IgD-negative memory B cell (primary cell): Measurements from ENCODE around the gene DNAH1. TPM values are rescaled to one million over a fixed set of nuclear protein-coding genes. Genes with fewer than 3 reads are reported as not detected.

Experiments
- H3K27ac Mint-ChIP-seq, 3 donors: one replicate each; pipeline ENCODE4 v1.8.0; 2020 to 2022; ENCODE audit warnings: mild to moderate bottlenecking in 3 of 3, mixed read lengths in 3 of 3, moderate library complexity in 1 of 3
- H3K27me3 Mint-ChIP-seq: one replicate; pipeline ENCODE4 v1.8.0; 2021; ENCODE audit warnings: mixed read lengths
- H3K36me3 Mint-ChIP-seq: one replicate; pipeline ENCODE4 v1.8.0; 2020; ENCODE audit warnings: mild to moderate bottlenecking, mixed read lengths
- H3K4me1 Mint-ChIP-seq, 3 donors: one replicate each; pipeline ENCODE4 v1.8.0; 2020 to 2022; ENCODE audit warnings: mixed read lengths in 3 of 3, mild to moderate bottlenecking in 1 of 3
- H3K4me3 Mint-ChIP-seq, 4 donors: one replicate each; pipeline ENCODE4 v1.8.0; 2020 to 2022; ENCODE audit warnings: mild to moderate bottlenecking in 4 of 4, mixed read lengths in 4 of 4, moderate library complexity in 3 of 4
- H3K9me3 Mint-ChIP-seq, 3 donors: one replicate each; pipeline ENCODE4 v1.8.0; 2020 to 2021; ENCODE audit warnings: mixed read lengths in 3 of 3, mild to moderate bottlenecking in 1 of 3
- polyA plus RNA-seq: library from polyadenylated mRNA; unstranded; fragments of 300-500 nt; fragmentation: Illumina TruSeq; gene quantifications from one replicate; pipeline ENCODE4 v1.2.3, GENCODE V29; 2021

DNAH1 gene
- polyA plus RNA-seq, 1 donor from 2014 or later, result 1.1 TPM

GRCh38 chr3:52399593-52399992 is 83.5 kb downstream of the DNAH1 start:
- H3K27ac Mint-ChIP-seq, result peak overlapping the region in 1 of 3 donors; percentile 45
- H3K4me3 Mint-ChIP-seq, result no peak overlapping the region
- no peaks in the 10 kb centered on the region for H3K9me3 Mint-ChIP-seq
- no peaks in the 10 kb centered on the region for H3K4me1 Mint-ChIP-seq
- H3K36me3 Mint-ChIP-seq, result peaks cover 10% of the 10 kb centered on the region
- no peaks in the 10 kb centered on the region for H3K27me3 Mint-ChIP-seq

GRCh38 chr3:52400275-52400793 is 84.2 kb downstream of the DNAH1 start:
- H3K36me3 Mint-ChIP-seq, result peaks cover 9% of the 10 kb centered on the region
- H3K9me3 Mint-ChIP-seq, result no peaks in the 10 kb centered on the region
- no peak overlapping the region for H3K4me3 Mint-ChIP-seq
- peaks cover 0 to 2% (median 0%) of the 10 kb centered on the region in 3 donors for H3K4me1 Mint-ChIP-seq
- no peaks in the 10 kb centered on the region for H3K27me3 Mint-ChIP-seq
- H3K27ac Mint-ChIP-seq, result no peak overlapping the region

- Mint-ChIP-seq H3K4me3 (no peak overlapping the region), H3K27me3 (no peaks in the 10 kb centered on the region), H3K4me1 (peaks cover 0 to 2% (median 0%) of the 10 kb centered on the region in 3 donors), H3K27ac (peak overlapping the region in 1 of 3 donors; percentile 64), H3K36me3 (peaks cover 9% of the 10 kb centered on the region), H3K9me3 (no peaks in the 10 kb centered on the region)
Measured at GRCh38 chr3:52401021-52401420, 84.9 kb downstream of the DNAH1 start.

GRCh38 chr3:52401551-52401950 is 85.4 kb downstream of the DNAH1 start:
- Mint-ChIP-seq H3K4me3 (no peak overlapping the region), H3K27me3 (no peaks in the 10 kb centered on the region), H3K27ac (peak overlapping the region in 1 of 3 donors; percentile 64), H3K4me1 (peaks cover 0 to 2% (median 0%) of the 10 kb centered on the region in 3 donors), H3K9me3 (no peaks in the 10 kb centered on the region), H3K36me3 (peaks cover 7% of the 10 kb centered on the region)

- Mint-ChIP-seq H3K4me1 (peaks cover 0 to 2% (median 0%) of the 10 kb centered on the region in 3 donors), H3K27ac (peak overlapping the region in 1 of 3 donors; percentile 79), H3K9me3 (no peaks in the 10 kb centered on the region), H3K36me3 (peaks cover 7% of the 10 kb centered on the region), H3K27me3 (no peaks in the 10 kb centered on the region), H3K4me3 (no peak overlapping the region)
Measured at GRCh38 chr3:52402101-52402521, 86.0 kb downstream of the DNAH1 start.

GRCh38 chr3:52402706-52403270 is 86.7 kb downstream of the DNAH1 start:
- Mint-ChIP-seq H3K4me1 (peaks cover 0 to 2% (median 0%) of the 10 kb centered on the region in 3 donors), H3K9me3 (no peaks in the 10 kb centered on the region), H3K36me3 (peaks cover 7% of the 10 kb centered on the region), H3K4me3 (no peak overlapping the region), H3K27ac (peak overlapping the region in 2 of 3 donors; percentile 62 to 79), H3K27me3 (no peaks in the 10 kb centered on the region)

GRCh38 chr3:52403271-52403841 is 87.2 kb downstream of the DNAH1 start:
- Mint-ChIP-seq H3K27ac (no peak overlapping the region), H3K36me3 (peaks cover 7% of the 10 kb centered on the region), H3K9me3 (no peaks in the 10 kb centered on the region), H3K4me3 (no peak overlapping the region), H3K27me3 (no peaks in the 10 kb centered on the region), H3K4me1 (peaks cover 4% of the 10 kb centered on the region in 3 donors)

- Mint-ChIP-seq H3K27ac (peak overlapping the region in 1 of 3 donors; percentile 42), H3K27me3 (no peaks in the 10 kb centered on the region), H3K4me3 (no peak overlapping the region), H3K4me1 (peaks cover 9 to 10% (median 10%) of the 10 kb centered on the region in 3 donors), H3K36me3 (peaks cover 9% of the 10 kb centered on the region), H3K9me3 (no peaks in the 10 kb centered on the region)
Measured at GRCh38 chr3:52403955-52404354, 87.8 kb downstream of the DNAH1 start.

GRCh38 chr3:52404391-52404790 is 88.3 kb downstream of the DNAH1 start:
- peaks cover 9% of the 10 kb centered on the region for H3K36me3 Mint-ChIP-seq

GRCh38 chr3:52405066-52405465 is 88.9 kb downstream of the DNAH1 start:
- no peaks in the 10 kb centered on the region for H3K27me3 Mint-ChIP-seq
- peak overlapping the region in 1 of 4 donors; percentile 62 for H3K4me3 Mint-ChIP-seq
- no peaks in the 10 kb centered on the region for H3K9me3 Mint-ChIP-seq
- peaks cover 9% of the 10 kb centered on the region for H3K36me3 Mint-ChIP-seq
- H3K4me1 Mint-ChIP-seq, result peaks cover 12 to 13% (median 12%) of the 10 kb centered on the region in 3 donors
- H3K27ac Mint-ChIP-seq, result peak overlapping the region in 1 of 3 donors; percentile 71

More at GRCh38 chr3:52404391-52404790, 88.3 kb downstream of the DNAH1 start:
- Mint-ChIP-seq H3K4me3 (peak overlapping the region in 1 of 4 donors; percentile 62), H3K27me3 (no peaks in the 10 kb centered on the region), H3K4me1 (peaks cover 12 to 13% (median 12%) of the 10 kb centered on the region in 3 donors), H3K9me3 (no peaks in the 10 kb centered on the region), H3K27ac (peak overlapping the region in 1 of 3 donors; percentile 42)

GRCh38 chr3:52405601-52406110 is 89.5 kb downstream of the DNAH1 start:
- Mint-ChIP-seq H3K4me3 (no peak overlapping the region), H3K27ac (peak overlapping the region in 2 of 3 donors; percentile 71 to 74), H3K27me3 (no peaks in the 10 kb centered on the region), H3K4me1 (peaks cover 12 to 13% (median 12%) of the 10 kb centered on the region in 3 donors), H3K36me3 (peaks cover 9% of the 10 kb centered on the region), H3K9me3 (no peaks in the 10 kb centered on the region)

GRCh38 chr3:52406231-52406661 is 90.1 kb downstream of the DNAH1 start:
- Mint-ChIP-seq H3K27me3 (no peaks in the 10 kb centered on the region), H3K27ac (peak overlapping the region in 1 of 3 donors; percentile 74), H3K4me3 (no peak overlapping the region), H3K36me3 (peaks cover 9% of the 10 kb centered on the region), H3K9me3 (no peaks in the 10 kb centered on the region), H3K4me1 (peaks cover 17% of the 10 kb centered on the region in 3 donors)

- Mint-ChIP-seq H3K36me3 (peaks cover 9% of the 10 kb centered on the region), H3K4me3 (peak overlapping the region in 2 of 4 donors; percentile 14 to 90), H3K9me3 (no peaks in the 10 kb centered on the region)
Measured at GRCh38 chr3:52406791-52407510, 90.8 kb downstream of the DNAH1 start.

GRCh38 chr3:52407779-52408178 is 91.7 kb downstream of the DNAH1 start:
- Mint-ChIP-seq H3K9me3 (no peaks in the 10 kb centered on the region), H3K27ac (peak overlapping the region in 2 of 3 donors; percentile 39 to 92), H3K36me3 (peaks cover 9% of the 10 kb centered on the region), H3K4me3 (peak overlapping the region in 3 of 4 donors; percentile 18 to 90 (median 68)), H3K27me3 (no peaks in the 10 kb centered on the region), H3K4me1 (peaks cover 26 to 32% (median 31%) of the 10 kb centered on the region in 3 donors)

More at GRCh38 chr3:52406791-52407510, 90.8 kb downstream of the DNAH1 start:
- Mint-ChIP-seq H3K27ac (peak overlapping the region in 1 of 3 donors; percentile 74), H3K27me3 (no peaks in the 10 kb centered on the region), H3K4me1 (peaks cover 23 to 24% (median 24%) of the 10 kb centered on the region in 3 donors)

GRCh38 chr3:52408466-52408865 is 92.3 kb downstream of the DNAH1 start:
- Mint-ChIP-seq H3K27me3 (no peaks in the 10 kb centered on the region), H3K27ac (peak overlapping the region; percentile 92 to 98 (median 92)), H3K4me3 (peak overlapping the region; percentile 83 to 99 (median 94)), H3K9me3 (no peaks in the 10 kb centered on the region), H3K36me3 (peaks cover 9% of the 10 kb centered on the region), H3K4me1 (peaks cover 26 to 35% (median 31%) of the 10 kb centered on the region in 3 donors)
